DMS 273 (cell line): Measurements from ENCODE around the gene ATP8B1.
"Not testable (repeated sequence)": the region's sequence is repeated elsewhere in the genome, so short reads cannot be mapped to it uniquely, and the experiment has no call there.

Experiments
- DNase-seq: peaks from one replicate; lab custom pipeline; 2025; ENCODE audit not compliant: unreplicated experiment; lab: John Stamatoyannopoulos, UW

ATP8B1 gene

GRCh38 chr18:57677262-57678211, 125.6 kb downstream of the ATP8B1 start:
- DNase-seq = no peak

GRCh38 chr18:57674891-57675290, 128.2 kb downstream of the ATP8B1 start:
- DNase-seq = no peak

GRCh38 chr18:57670046-57670445, 133.1 kb downstream of the ATP8B1 start:
- no peak for DNase-seq

- DNase-seq = no peak
These were observed 135.1 kb downstream of the ATP8B1 start for GRCh38 chr18:57668021-57668420.

GRCh38 chr18:57666818-57667497, 136.2 kb downstream of the ATP8B1 start:
- no peak for DNase-seq

GRCh38 chr18:57664568-57665165, 138.4 kb downstream of the ATP8B1 start:
- DNase-seq = no peak

GRCh38 chr18:57660961-57661360, 142.2 kb downstream of the ATP8B1 start:
- DNase-seq = no peak

- no peak for DNase-seq
These were observed 143.5 kb downstream of the ATP8B1 start for GRCh38 chr18:57659460-57660102.

- no peak for DNase-seq
These were observed 145.6 kb downstream of the ATP8B1 start for GRCh38 chr18:57657542-57657941.

- no peak for DNase-seq
These were observed 147.4 kb downstream of the ATP8B1 start for GRCh38 chr18:57655740-57656139.

GRCh38 chr18:57651914-57652313, 151.2 kb downstream of the ATP8B1 start:
- DNase-seq = no peak

- no peak for DNase-seq
These were observed 153.3 kb downstream of the ATP8B1 start for GRCh38 chr18:57649556-57650500.

- no peak for DNase-seq
These were observed 154.7 kb downstream of the ATP8B1 start for GRCh38 chr18:57648414-57648813.

GRCh38 chr18:57644540-57644939, 158.6 kb downstream of the ATP8B1 start:
- peak; percentile 21 for DNase-seq

GRCh38 chr18:57643726-57644125, 159.4 kb downstream of the ATP8B1 start:
- DNase-seq = not testable (repeated sequence)

GRCh38 chr18:57642462-57642861, 160.7 kb downstream of the ATP8B1 start:
- not testable (repeated sequence) for DNase-seq

GRCh38 chr18:57640749-57641148, 162.4 kb downstream of the ATP8B1 start:
- DNase-seq = no peak

- DNase-seq = no peak
These were observed 162.9 kb downstream of the ATP8B1 start for GRCh38 chr18:57640236-57640635.

GRCh38 chr18:57635003-57635822, 167.9 kb downstream of the ATP8B1 start:
- DNase-seq = peak; percentile 44
